Heart left ventricle (tissue), 13 donors: ENCODE data around the gene ARHGAP15.

Source experiments
- CTCF ChIP-seq, 12 donors: fragments of 200-600 bp; sonication (generic) in 4 of 12; IDR thresholded peaks; one replicate each; pipeline versions ENCODE4 v1.5.0 to v1.8.0; 2018 to 2022; ENCODE audit warnings: antibody characterized with exemption in 12 of 12, mild to moderate bottlenecking in 5 of 12
- POLR2A ChIP-seq, 2 donors: fragments of 450-650 bp; IDR thresholded peaks; one replicate each; pipeline ENCODE4 v1.6.1; 2017; ENCODE audit warnings: antibody characterized with exemption in 2 of 2, mild to moderate bottlenecking in 2 of 2, moderate library complexity in 2 of 2
- donor health status: ischemic (EF 13 %, LVEDD 7.1; RV severe dilation, severe dysfunction).
- donor health status: DM: no; HTN: yes; CAD: no.
- donor health status: DM: no; HTN: no; CAD: no.
- donor health status: ischemic (EF 25% LVEDD 6.9; RV normal size, moderate dysfunction).
- donor health status: ischemic (EF 25% LVEDD 5.7; RV mildly dilated, moderate dysfunction).
- donor health status: ischemic (EF 35%, LVEDD 5.7; RV mildly dilated, moderate dysfunction).
- donor health status: nonischemic (EF 11% LVEDD 7.7; RV severe dilation, severe dysfunction).
- donor health status: DM: yes; HTN: yes; CAD: no.
- donor health status: PGD.
- donor health status: ischemic (EF 29% LVEDD 5.4; RV normal size, mild dysfunction).
- donor health status: nonischemic (EF 23%, LVEDD 6.1; RV moderate dilation, normal function).

- TF ChIP-seq POLR2A (IDR thresholded peaks at IDR 0.05) (no peak), CTCF (IDR thresholded peaks at IDR 0.05) (no peak)
Observed at GRCh38 chr2:143728498-143728897, 599.3 kb downstream of the ARHGAP15 start.
